Measurements from ENCODE around the gene COL18A1. TPM values are rescaled to one million over a fixed set of nuclear protein-coding genes. Genes with fewer than 3 reads are reported as not detected.

The COL18A1 gene
- polyA plus RNA-seq, 1 experiment = 25.3 TPM

GRCh38 chr21:45379171-45379900 lies 25.6 kb upstream of the COL18A1 start:
- no peaks in the 10 kb centered on the region for H3K27me3 ChIP-seq (ENCODE audit: control insufficient read depth, insufficient read depth, low read length)
- H3K4me3 ChIP-seq (ENCODE audit: low read depth, low read length) = no peak overlapping the region
- ChIA-PET CTCF (no interaction called here), POLR2A (no interaction called here)
- TF ChIP-seq CTCF (IDR thresholded peaks at IDR 0.05; ENCODE audit: low read depth, low read length) = no peak
- no peak for DNase-seq (ENCODE audit: low read depth, low spot score)
- peaks cover 15% of the 10 kb centered on the region for H3K9me3 ChIP-seq (ENCODE audit: control insufficient read depth, insufficient read depth, low read length)
- H3K27ac ChIP-seq (ENCODE audit: low read depth, low read length) = no peak overlapping the region

GRCh38 chr21:45379901-45380330 lies 25.0 kb upstream of the COL18A1 start:
- no peak for DNase-seq (ENCODE audit: low read depth, low spot score)
- Histone ChIP-seq H3K9me3 (ENCODE audit: control insufficient read depth, insufficient read depth, low read length) (peaks cover 15% of the 10 kb centered on the region), H3K27me3 (ENCODE audit: control insufficient read depth, insufficient read depth, low read length) (no peaks in the 10 kb centered on the region), H3K4me3 (ENCODE audit: low read depth, low read length) (no peak overlapping the region), H3K27ac (ENCODE audit: low read depth, low read length) (no peak overlapping the region)
- POLR2A ChIA-PET = no interaction called here
- CTCF ChIA-PET = no interaction called here
- no peak for TF ChIP-seq CTCF (IDR thresholded peaks at IDR 0.05; ENCODE audit: low read depth, low read length)

GRCh38 chr21:45380566-45380965 lies 24.4 kb upstream of the COL18A1 start:
- Histone ChIP-seq H3K27ac (ENCODE audit: low read depth, low read length) (no peak overlapping the region), H3K4me3 (ENCODE audit: low read depth, low read length) (no peak overlapping the region), H3K9me3 (ENCODE audit: control insufficient read depth, insufficient read depth, low read length) (peaks cover 15% of the 10 kb centered on the region), H3K27me3 (ENCODE audit: control insufficient read depth, insufficient read depth, low read length) (no peaks in the 10 kb centered on the region)
- ChIA-PET CTCF (no interaction called here), POLR2A (no interaction called here)
- no peak for DNase-seq (ENCODE audit: low read depth, low spot score)
- no peak for TF ChIP-seq CTCF (IDR thresholded peaks at IDR 0.05; ENCODE audit: low read depth, low read length)

- Histone ChIP-seq H3K27me3 (ENCODE audit: control insufficient read depth, insufficient read depth, low read length) (no peaks in the 10 kb centered on the region), H3K9me3 (ENCODE audit: control insufficient read depth, insufficient read depth, low read length) (peaks cover 15% of the 10 kb centered on the region), H3K27ac (ENCODE audit: low read depth, low read length) (no peak overlapping the region), H3K4me3 (ENCODE audit: low read depth, low read length) (no peak overlapping the region)
- DNase-seq (ENCODE audit: low read depth, low spot score) = no peak
- no peak for TF ChIP-seq CTCF (IDR thresholded peaks at IDR 0.05; ENCODE audit: low read depth, low read length)
- POLR2A ChIA-PET = no interaction called here
- CTCF ChIA-PET = no interaction called here
Measured at GRCh38 chr21:45381036-45381787, 23.8 kb upstream of the COL18A1 start.
